HUDEP-2 (cell line): ENCODE results near the gene SLC19A1.

Source experiments
- DNase-seq, 76 experiments: peaks; one replicate each; lab custom pipeline; 2025; ENCODE audit not compliant: unreplicated experiment in 76 of 76; lab: John Stamatoyannopoulos, UW

Gene SLC19A1

GRCh38 chr21:45472445-45473365, 69.5 kb downstream of the SLC19A1 start:
- DNase-seq, result no peak

- no peak for DNase-seq
Observed at GRCh38 chr21:45471525-45472221, 70.6 kb downstream of the SLC19A1 start.

GRCh38 chr21:45470773-45471524, 71.3 kb downstream of the SLC19A1 start:
- peak in 56 of 76 experiments; percentile 8 to 88 (median 60) for DNase-seq

GRCh38 chr21:45470087-45470515, 72.1 kb downstream of the SLC19A1 start:
- no peak for DNase-seq

GRCh38 chr21:45469273-45470086, 72.8 kb downstream of the SLC19A1 start:
- DNase-seq, result no peak

- DNase-seq, result no peak
Observed at GRCh38 chr21:45468971-45469272, 73.3 kb downstream of the SLC19A1 start.

GRCh38 chr21:45468051-45468970, 73.9 kb downstream of the SLC19A1 start:
- no peak for DNase-seq

- no peak for DNase-seq
Observed at GRCh38 chr21:45467221-45467779, 74.9 kb downstream of the SLC19A1 start.

GRCh38 chr21:45466330-45467220, 75.7 kb downstream of the SLC19A1 start:
- no peak for DNase-seq

GRCh38 chr21:45465611-45466329, 76.5 kb downstream of the SLC19A1 start:
- no peak for DNase-seq

GRCh38 chr21:45465105-45465504, 77.1 kb downstream of the SLC19A1 start:
- DNase-seq, result no peak

GRCh38 chr21:45464309-45464708, 77.9 kb downstream of the SLC19A1 start:
- no peak for DNase-seq

- DNase-seq, result no peak
Observed at GRCh38 chr21:45463871-45464270, 78.4 kb downstream of the SLC19A1 start.

GRCh38 chr21:45461806-45462341, 80.4 kb downstream of the SLC19A1 start:
- no peak for DNase-seq

GRCh38 chr21:45461369-45461750, 80.9 kb downstream of the SLC19A1 start:
- no peak for DNase-seq

- DNase-seq, result no peak
Observed at GRCh38 chr21:45460611-45461368, 81.5 kb downstream of the SLC19A1 start.
